ENCODE data around the gene ARF3.

ARF3 gene

GRCh38 chr12:48903363-48903981 lies 53.8 kb downstream of the ARF3 start:
- in situ Hi-C loops (cut with HindIII; ENCODE audit: low pct_ligation_motif_present, low pct_unique_long_range_greater_than_20kb, low sequenced_read_pairs) = no loop called here
- no peak for DNase-seq

GRCh38 chr12:48901278-48901677 lies 56.0 kb downstream of the ARF3 start:
- DNase-seq = no peak
- in situ Hi-C loops (cut with HindIII; ENCODE audit: low pct_ligation_motif_present, low pct_unique_long_range_greater_than_20kb, low sequenced_read_pairs) = no loop called here

- in situ Hi-C loops (cut with HindIII; ENCODE audit: low pct_ligation_motif_present, low pct_unique_long_range_greater_than_20kb, low sequenced_read_pairs) = no loop called here
- no peak for DNase-seq
Observed at GRCh38 chr12:48899651-48900050, 57.6 kb downstream of the ARF3 start.

GRCh38 chr12:48894271-48894670 lies 63.0 kb downstream of the ARF3 start:
- no peak for DNase-seq
- in situ Hi-C loops (cut with HindIII; ENCODE audit: low pct_ligation_motif_present, low pct_unique_long_range_greater_than_20kb, low sequenced_read_pairs) = no loop called here

- DNase-seq = peak; percentile 77
- in situ Hi-C loops (cut with HindIII; ENCODE audit: low pct_ligation_motif_present, low pct_unique_long_range_greater_than_20kb, low sequenced_read_pairs) = no loop called here
Observed at GRCh38 chr12:48890657-48891418, 66.4 kb downstream of the ARF3 start.

- DNase-seq = no peak
- in situ Hi-C loops (cut with HindIII; ENCODE audit: low pct_ligation_motif_present, low pct_unique_long_range_greater_than_20kb, low sequenced_read_pairs) = no loop called here
Observed at GRCh38 chr12:48889679-48890078, 67.6 kb downstream of the ARF3 start.
